HG02870 (cell line): ENCODE results near the gene MEF2B.
"Not testable (repeated sequence)": the region's sequence is repeated elsewhere in the genome, so short reads cannot be mapped to it uniquely, and the experiment has no call there.

Experiments used
- ATAC-seq: cut with Tn5 transposase; IDR thresholded peaks from one replicate; pipeline ENCODE4 v1.9.1; 2021; ENCODE audit warnings: mild to moderate bottlenecking, moderate library complexity; ENCODE audit not compliant: unreplicated experiment

Gene MEF2B

DNA sequence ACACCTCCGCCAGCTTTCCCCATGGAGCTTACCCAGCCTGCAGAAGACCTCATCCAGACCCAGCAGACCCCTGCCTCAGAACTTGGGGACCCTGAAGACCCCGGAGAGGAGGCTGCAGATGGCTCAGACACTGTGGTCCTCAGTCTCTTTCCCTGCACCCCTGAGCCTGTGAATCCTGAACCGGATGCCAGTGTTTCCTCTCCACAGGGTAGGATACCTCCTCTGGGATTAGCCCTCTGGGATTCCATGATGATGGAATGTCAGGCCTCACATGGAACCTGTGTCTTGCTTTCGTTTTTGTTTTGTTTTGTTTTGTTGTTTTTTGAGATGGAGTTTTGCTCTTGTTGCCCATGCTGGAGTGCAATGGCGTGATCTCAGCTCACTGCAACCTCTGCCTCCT is 23.9 kb upstream of the MEF2B start:
- no peak for ATAC-seq

GRCh38 chr19:19192910-19193423 is 22.9 kb upstream of the MEF2B start:
- no peak for ATAC-seq

- peak; percentile 81 for ATAC-seq
Observed at GRCh38 chr19:19192078-19192882, 22.2 kb upstream of the MEF2B start, which contains the start of the genes BORCS8 and RFXANK. TSS of gene BORCS8 (minus strand) at chr19:19192152. CDS start at chr19:19192117, 35 bp downstream. TSS of gene RFXANK (plus strand) at chr19:19192258. CDS start at chr19:19193947, 1,689 bp downstream.

DNA sequence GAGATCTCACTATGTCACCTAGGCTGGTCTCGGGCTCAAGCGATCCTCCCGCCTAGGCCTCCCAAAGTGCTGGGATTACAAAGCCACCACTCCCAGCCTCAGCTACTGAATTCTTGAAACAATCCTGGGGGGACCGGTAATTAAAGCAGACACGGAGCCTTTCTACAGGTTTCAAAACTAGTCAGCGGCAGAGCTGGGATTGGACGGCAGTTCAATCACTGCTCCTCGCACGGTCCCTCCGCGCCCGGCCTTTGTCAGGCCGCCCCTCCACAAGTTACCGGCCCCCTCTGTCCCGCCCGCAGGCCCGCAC is 21.7 kb upstream of the MEF2B start:
- ATAC-seq: no peak

DNA sequence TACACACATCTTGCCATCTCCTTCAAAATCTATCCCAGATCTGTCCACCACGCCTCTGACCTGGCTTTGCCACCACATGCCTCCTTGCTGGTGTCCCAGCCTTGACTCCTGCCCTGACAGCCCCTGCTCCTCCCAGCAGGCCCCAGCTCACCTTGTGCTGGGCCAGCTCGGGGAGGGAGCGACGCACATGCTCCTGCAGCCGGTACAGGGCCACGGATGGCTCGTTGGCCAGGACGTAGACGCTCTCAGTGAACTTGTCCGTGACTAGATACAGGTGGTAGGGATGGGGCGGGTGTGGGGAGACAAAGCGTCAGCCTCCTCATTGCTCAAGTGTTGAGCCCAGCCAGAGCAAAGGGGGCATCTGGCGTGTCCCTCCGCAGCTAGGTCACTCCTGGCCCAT is 16.7 kb upstream of the MEF2B start:
- no peak for ATAC-seq

- no peak for ATAC-seq
Observed at GRCh38 chr19:19185853-19186740, 16.0 kb upstream of the MEF2B start.

- ATAC-seq: no peak
Observed at GRCh38 chr19:19181488-19181998, 11.5 kb upstream of the MEF2B start.

DNA sequence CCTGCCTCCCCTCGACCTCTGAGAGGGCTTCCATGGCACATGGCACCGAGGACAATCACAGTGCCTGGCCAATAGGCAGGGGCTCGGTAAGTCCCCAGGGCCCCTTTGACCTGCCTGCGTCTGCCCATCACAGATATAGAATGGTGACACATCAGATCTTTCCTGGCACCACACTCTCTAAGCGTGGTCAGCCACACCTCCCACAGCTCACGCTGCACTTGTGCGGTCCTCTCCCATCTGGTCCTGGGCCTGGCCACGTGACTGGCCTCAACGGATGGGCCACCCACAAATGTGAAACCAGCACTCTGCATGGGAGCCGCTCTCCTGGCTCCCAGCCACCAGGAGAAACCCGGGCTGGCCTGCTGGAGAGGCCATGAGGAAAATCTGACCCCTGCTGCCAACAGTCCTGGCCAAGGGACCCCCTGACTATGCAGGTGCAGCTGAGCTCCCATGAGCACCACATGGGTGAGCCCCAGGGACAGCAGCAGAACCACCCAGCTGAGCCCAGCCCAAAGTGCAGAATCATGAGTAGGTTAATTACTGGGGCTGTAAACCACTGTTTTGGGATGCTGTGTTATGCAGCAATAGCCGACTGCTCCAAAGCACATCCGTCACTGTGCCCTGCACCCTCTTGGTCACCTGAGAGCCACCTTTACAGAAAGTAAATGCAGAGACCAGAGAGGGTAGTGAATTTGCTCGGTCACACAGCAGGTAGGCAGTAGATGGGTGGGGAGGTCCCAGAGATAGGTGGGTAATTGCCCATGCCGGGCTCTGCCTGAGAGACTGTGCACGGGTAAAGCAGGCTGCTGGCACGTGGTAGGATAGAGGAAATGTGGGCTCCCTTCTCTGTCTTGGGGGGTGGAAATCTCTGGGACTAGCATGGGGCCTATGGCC is 9.7 kb upstream of the MEF2B start:
- no peak for ATAC-seq

- ATAC-seq: no peak
Observed at GRCh38 chr19:19176950-19177349, 6.9 kb upstream of the MEF2B start.

GRCh38 chr19:19173243-19173642 is 3.2 kb upstream of the MEF2B start:
- not testable (repeated sequence) for ATAC-seq

GRCh38 chr19:19171821-19172532 is 1.9 kb upstream of the MEF2B start:
- ATAC-seq: no peak

DNA sequence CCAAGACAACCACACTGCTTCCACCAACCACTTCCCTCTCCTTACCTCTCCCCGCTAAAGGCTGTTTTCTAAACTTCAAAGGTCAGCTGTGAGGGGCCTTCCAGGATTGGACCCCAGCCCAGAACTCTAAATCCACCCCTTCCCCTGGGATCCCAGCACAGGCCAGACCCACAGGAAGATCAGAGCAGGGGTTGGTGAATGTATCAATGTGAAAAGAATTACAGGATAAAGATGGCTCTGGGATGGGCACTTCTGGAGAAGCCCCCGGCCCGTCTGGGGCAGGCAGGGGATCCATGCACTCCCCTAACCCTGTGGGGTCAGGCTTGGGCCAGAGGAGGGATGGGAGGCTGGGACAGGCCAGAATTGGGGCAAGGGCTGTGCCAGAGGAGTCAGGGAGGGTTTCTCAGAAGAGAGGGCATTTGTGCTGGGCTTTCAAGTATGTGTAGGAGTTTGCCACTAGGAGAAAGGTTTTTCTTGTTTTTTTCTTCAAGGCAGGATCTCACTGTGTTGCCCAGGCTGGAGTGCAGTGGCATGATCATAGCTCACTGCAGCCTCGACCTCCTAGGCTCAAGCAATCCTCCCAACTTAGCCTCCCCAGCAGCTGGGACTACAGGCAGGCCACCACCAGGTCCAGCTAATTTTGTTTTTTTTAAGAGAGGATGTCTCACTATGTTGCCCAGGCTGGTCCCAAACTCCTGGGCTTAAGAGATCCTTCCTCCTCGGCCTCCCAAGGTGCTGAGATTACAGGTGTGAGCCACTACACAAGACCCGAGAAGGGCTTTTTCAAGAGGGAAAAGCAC is 1.0 kb upstream of the MEF2B start:
- ATAC-seq: no peak

DNA sequence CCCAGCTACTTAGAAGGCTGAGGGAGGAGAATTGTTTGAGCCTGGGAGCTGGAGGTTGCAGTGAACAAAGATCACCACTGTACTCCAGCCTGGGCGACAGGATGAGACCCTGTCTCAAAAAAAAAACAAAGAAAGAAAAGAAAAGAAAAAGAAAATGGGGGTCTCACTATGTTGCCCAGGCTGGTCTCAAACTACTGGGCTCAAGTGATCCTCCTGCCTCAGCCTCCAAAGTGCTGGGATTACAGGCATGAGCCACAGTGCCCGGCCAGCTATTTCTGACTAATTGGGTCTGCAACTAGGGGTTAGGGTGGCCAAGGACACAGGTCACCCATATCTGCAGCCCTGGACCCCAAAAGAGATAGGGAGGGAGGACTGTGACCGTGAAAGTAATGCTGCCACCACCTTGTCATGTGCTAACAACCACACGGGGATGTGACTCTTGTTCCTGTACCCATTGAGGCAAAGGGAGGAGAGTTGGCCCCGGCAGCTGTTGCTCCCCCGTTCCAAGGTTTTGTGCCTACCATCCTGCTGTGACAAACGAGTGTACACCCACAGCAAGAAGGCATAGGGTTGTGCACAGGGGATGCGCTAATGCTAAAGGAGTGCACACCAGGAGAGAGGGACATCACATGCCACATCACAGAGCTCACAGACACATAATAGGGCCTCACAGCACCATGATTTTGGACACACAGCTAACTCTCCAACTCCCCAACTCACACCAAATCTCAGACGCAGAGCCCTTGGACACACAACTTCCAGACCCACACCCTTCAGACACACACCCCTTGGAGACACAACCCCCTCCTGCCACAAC is 619 bp downstream of the MEF2B start:
- no peak for ATAC-seq

DNA sequence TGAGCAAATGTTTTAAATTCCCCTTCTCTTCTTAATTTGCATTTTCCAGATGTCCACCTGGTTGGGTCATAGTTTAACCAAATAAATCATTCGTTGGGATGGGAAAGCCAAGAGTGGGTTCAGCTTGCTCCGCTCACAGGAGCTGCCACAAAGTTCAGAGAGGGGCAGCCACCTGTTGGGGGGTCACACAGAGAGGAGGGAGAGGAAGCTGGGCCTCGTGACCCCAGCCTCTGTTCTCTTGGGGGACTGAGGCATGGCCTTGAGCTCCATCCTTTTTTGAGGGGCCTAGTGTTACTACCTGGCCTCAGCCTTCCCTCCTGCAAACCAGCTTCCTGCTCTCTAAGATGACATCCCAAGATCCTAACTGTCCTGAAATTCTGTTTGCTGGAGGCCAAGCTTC is 2.5 kb downstream of the MEF2B start:
- no peak for ATAC-seq

DNA sequence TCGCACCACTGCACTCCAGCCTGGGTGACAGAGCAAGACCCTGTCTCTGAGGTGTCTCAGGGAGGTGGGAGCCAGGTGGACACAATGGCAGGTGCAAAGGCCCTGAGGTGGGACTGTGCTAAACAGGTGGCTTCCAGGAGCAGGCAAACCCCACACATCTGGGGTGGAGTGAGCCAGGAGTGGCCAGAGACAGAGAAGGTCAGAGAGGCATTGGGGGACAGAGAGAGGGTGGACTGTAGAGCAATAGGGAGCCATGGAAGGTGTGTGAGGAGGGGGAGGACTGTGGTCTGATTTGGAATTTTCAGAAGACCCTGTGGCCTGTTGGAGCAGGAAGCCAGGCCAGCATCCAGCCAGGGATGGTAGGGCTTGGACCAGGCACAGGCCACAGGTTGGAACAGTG is 4.7 kb downstream of the MEF2B start:
- ATAC-seq: no peak

DNA sequence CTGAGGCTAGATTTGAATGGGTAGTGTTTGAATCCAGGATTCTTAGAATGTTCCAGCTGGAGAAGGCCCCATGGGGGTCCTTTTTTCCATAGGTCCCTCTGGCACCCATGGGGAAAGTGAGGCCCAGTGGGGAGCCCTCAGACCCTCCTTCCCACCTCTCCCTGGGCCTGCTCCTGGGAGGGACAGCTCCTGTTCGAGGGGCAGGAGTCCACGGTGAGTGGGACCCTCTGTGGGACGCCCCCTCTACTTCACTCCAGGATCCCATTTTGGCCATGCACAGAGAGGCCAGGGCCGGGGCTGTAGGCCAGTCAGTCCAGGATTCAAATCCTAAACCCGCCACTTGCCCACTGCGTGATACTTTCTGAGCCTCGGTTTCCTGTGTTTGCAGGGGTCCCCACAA is 7.6 kb downstream of the MEF2B start:
- no peak for ATAC-seq

DNA sequence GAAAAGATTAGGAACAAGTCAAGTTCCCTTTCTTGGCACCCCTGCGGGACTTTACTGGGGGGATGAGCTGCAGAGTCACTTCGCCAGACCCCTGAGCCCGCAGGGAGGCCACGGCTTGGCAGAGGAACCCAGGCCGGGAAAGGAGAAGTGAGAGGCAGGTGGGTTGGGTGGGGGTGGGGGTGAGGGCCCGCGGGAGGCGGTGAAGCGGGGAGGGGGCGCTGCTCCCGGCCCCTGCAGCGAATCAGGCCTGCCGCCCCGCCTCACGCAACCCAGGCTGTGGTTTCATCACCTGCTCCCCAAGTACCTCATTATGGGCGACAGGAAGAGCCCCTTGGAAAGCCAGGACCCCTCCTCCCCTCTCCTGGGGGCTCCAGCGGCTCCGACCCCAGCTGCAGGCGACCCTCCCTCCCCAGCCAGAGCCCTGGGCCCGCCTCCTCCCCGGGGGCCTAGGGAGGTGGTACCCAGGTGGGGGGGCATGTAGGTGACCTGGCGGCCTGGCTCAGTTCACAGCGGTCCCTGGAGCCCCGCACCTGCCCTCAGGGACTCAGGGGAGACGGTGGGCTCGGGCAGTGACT is 9.5 kb downstream of the MEF2B start:
- no peak for ATAC-seq

DNA sequence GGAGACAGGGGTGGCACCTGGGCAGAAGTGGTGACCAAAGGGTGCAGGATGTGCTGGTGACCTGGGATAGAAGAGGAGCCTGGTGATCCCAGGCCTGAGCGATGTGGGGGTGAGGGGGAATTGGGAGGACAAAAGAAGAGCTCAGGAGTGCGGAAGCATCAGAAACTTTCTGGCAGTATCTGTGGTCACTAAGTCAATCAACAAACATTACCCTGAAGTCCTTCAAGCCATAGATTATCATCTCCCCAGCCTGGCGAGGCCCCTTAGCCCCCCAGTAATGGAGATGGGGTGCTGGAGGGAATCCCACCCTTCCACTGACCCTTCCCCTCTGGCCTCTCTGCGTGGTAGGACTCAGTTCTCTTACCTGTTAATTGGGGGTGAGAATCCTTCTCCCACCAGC is 10.5 kb downstream of the MEF2B start:
- no peak for ATAC-seq
